Vagina (tissue), 2 donors: ENCODE results near the gene PCBP3.

Source experiments
- POLR2A ChIP-seq, 2 donors: fragments of 450-650 bp; IDR thresholded peaks; one replicate each; pipeline ENCODE4 v1.6.1; 2017; ENCODE audit warnings: antibody characterized with exemption in 2 of 2, mild to moderate bottlenecking in 2 of 2, moderate library complexity in 2 of 2
- TF ChIP-seq, protein P1 (sequence below), 3 experiments: fragments of 450-650 bp in 2 of 3; fragments of 200-600 bp in 1 of 3; sonication (generic) in 1 of 3; IDR thresholded peaks; one replicate each; pipeline ENCODE4 v1.5.1; 2017 to 2019; ENCODE audit warnings: antibody characterized with exemption in 3 of 3, mild to moderate bottlenecking in 2 of 3, moderate library complexity in 2 of 3

DNA sequence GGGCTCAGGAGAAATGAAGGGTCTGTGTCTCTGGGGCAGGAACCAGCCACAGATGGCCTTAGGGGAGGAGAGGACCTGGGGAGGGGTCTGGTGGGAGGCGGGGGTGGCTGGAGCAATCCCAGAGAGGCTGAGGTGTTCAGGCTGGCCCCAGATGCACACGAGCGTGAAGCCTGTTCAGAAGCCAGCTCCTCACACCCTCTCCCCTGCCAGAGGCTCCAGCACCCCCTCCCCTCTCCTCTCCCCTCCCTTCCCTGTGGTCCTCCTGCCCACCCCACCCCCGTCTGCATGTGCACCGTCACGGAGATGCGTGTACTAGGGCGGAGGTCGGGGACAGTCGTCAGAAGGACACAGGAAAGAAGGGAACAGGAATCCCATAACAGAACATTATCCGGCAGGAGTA lies 223.0 kb downstream of the PCBP3 start:
- no peak for TF ChIP-seq POLR2A (IDR thresholded peaks at IDR 0.05)
- TF ChIP-seq, protein P1, sequence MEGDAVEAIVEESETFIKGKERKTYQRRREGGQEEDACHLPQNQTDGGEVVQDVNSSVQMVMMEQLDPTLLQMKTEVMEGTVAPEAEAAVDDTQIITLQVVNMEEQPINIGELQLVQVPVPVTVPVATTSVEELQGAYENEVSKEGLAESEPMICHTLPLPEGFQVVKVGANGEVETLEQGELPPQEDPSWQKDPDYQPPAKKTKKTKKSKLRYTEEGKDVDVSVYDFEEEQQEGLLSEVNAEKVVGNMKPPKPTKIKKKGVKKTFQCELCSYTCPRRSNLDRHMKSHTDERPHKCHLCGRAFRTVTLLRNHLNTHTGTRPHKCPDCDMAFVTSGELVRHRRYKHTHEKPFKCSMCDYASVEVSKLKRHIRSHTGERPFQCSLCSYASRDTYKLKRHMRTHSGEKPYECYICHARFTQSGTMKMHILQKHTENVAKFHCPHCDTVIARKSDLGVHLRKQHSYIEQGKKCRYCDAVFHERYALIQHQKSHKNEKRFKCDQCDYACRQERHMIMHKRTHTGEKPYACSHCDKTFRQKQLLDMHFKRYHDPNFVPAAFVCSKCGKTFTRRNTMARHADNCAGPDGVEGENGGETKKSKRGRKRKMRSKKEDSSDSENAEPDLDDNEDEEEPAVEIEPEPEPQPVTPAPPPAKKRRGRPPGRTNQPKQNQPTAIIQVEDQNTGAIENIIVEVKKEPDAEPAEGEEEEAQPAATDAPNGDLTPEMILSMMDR (IDR thresholded peaks at IDR 0.05), result no peak
